H1 (cell line): ENCODE measurements around the gene MVD. TPM values are rescaled to one million over a fixed set of nuclear protein-coding genes. Genes with fewer than 3 reads are reported as not detected.

Source experiments
- ATF3 ChIP-seq: IDR thresholded peaks from 2 replicates; pipeline ENCODE4 v1.6.1; 2011; ENCODE audit warnings: low read depth, mild to moderate bottlenecking, low read length; ENCODE audit not compliant: insufficient read depth
- CTBP2 ChIP-seq: IDR thresholded peaks from 2 replicates; pipeline ENCODE4 v1.7.0; 2011; ENCODE audit warnings: borderline replicate concordance, mild to moderate bottlenecking, moderate library complexity, mixed read lengths, low read length; ENCODE audit not compliant: insufficient read depth, insufficient read length
- E2F6 ChIP-seq: IDR thresholded peaks from 2 replicates; pipeline ENCODE4 v1.6.1; 2012; ENCODE audit warnings: inconsistent platforms
- HDAC2 ChIP-seq, 2 experiments: fragments of 300-600 bp in 1 of 2; sonication (generic) in 1 of 2; IDR thresholded peaks; 2 replicates each; pipeline ENCODE4 v1.6.1; 2011 to 2012; ENCODE audit warnings: low read depth in 2 of 2, low read length in 2 of 2, mild to moderate bottlenecking in 2 of 2, moderate library complexity in 2 of 2, borderline replicate concordance in 1 of 2, inconsistent platforms in 1 of 2
- JUN ChIP-seq: IDR thresholded peaks from 2 replicates; pipeline ENCODE4 v1.6.1; 2011; ENCODE audit warnings: low read depth, mild to moderate bottlenecking, improper control_type of control experiment, low read length
- JUND ChIP-seq: IDR thresholded peaks from 2 replicates; pipeline ENCODE4 v1.6.1; 2011; ENCODE audit warnings: mild to moderate bottlenecking, improper control_type of control experiment, low read length
- NANOG ChIP-seq: IDR thresholded peaks from 2 replicates; pipeline ENCODE4 v1.6.1; 2011; ENCODE audit warnings: low read length, low read depth, mild to moderate bottlenecking, inconsistent platforms; ENCODE audit not compliant: insufficient read depth, poor library complexity, severe bottlenecking
- PHF8 ChIP-seq: fragments of 200-600 bp; sonication (generic); conservative IDR thresholded peaks from 2 replicates; pipeline ENCODE4 v1.7.1; 2012; ENCODE audit warnings: low read depth, mild to moderate bottlenecking, inconsistent platforms, low read length, moderate library complexity
- SAP30 ChIP-seq: fragments of 300-600 bp; sonication (generic); IDR thresholded peaks from 2 replicates; pipeline ENCODE4 v1.7.1; 2012; ENCODE audit warnings: low read length, moderate library complexity, mild to moderate bottlenecking, inconsistent platforms; ENCODE audit not compliant: insufficient read depth, insufficient replicate concordance
- SP2 ChIP-seq: IDR thresholded peaks from 2 replicates; pipeline ENCODE4 v1.6.1; 2012; ENCODE audit warnings: mild to moderate bottlenecking, low read length, inconsistent platforms
- TBP ChIP-seq: IDR thresholded peaks from 2 replicates; pipeline ENCODE4 v1.6.1; 2011; ENCODE audit warnings: low read depth, low read length, improper control_type of control experiment
- polyA plus RNA-seq, 7 experiments: library from polyadenylated mRNA; depleted of rRNA in 3 of 7; stranded (reverse) in 5 of 7; unstranded in 2 of 7; fragments of >200 nt in 5 of 7; fragments of 200-250 nt in 2 of 7; gene quantifications; 1 replicate in 5 of 7; 2 replicates in 1 of 7; 4 replicates in 1 of 7; pipeline versions ENCODE4 v1.2.1 to v1.2.3, GENCODE V29; 2011 to 2013; ENCODE audit warnings: missing spikeins in 2 of 7, mixed read lengths in 2 of 7
- total RNA-seq: library from RNA; stranded (reverse); fragmentation: NEBNext Ultra II Directional; extraction: Animal tissue kit (Norgen Biotek cat#: 25700); gene quantifications from 2 replicates; pipeline ENCODE4 v1.2.1, GENCODE V29; 2021

Gene MVD
- total and polyA plus RNA-seq, 2 of the 8 experiments (the other 6 are each of a cell fraction or from before 2014, with no cell fraction given): 47.2 to 77.3 TPM

- TF ChIP-seq ATF3: no peak
- TF ChIP-seq TBP: no peak
- no peak for TF ChIP-seq E2F6
- TF ChIP-seq SAP30: peak; percentile 14
- 0 out of 4 replicates have a peak, but pooled peaks of 1 of the 2 experiments have one; percentile 4 for TF ChIP-seq HDAC2 (IDR thresholded peaks at IDR 0.05; ENCODE audit: borderline replicate concordance in 1 of 2, low read depth in 2 of 2, low read length in 2 of 2)
- TF ChIP-seq SP2: no peak
- no peak for TF ChIP-seq JUN
- TF ChIP-seq JUND: no peak
- TF ChIP-seq NANOG: no peak
- no peak for TF ChIP-seq PHF8
- no peak for TF ChIP-seq CTBP2
These were observed 12.8 kb downstream of the MVD start (continued) for GRCh38 chr16:88649924-88650748.
